HG03108 (cell line): ENCODE measurements around the gene TP73.

ENCODE experiments used
- ATAC-seq: cut with Tn5 transposase; IDR thresholded peaks from one replicate; pipeline ENCODE4 v1.9.1; 2021; ENCODE audit warnings: moderate library complexity; ENCODE audit not compliant: unreplicated experiment

Gene TP73

GRCh38 chr1:3703786-3704371, 51.6 kb downstream of the TP73 start:
- ATAC-seq = no peak

GRCh38 chr1:3705341-3705950, 53.1 kb downstream of the TP73 start:
- ATAC-seq = no peak

- no peak for ATAC-seq
Observed at GRCh38 chr1:3706651-3707297, 54.5 kb downstream of the TP73 start.

- ATAC-seq = no peak
Observed at GRCh38 chr1:3707298-3707938, 55.1 kb downstream of the TP73 start.

- no peak for ATAC-seq
Observed at GRCh38 chr1:3707939-3708328, 55.6 kb downstream of the TP73 start.

- ATAC-seq = no peak
Observed at GRCh38 chr1:3708791-3709190, 56.5 kb downstream of the TP73 start.

GRCh38 chr1:3710251-3710650, 57.9 kb downstream of the TP73 start:
- no peak for ATAC-seq

- ATAC-seq = no peak
Observed at GRCh38 chr1:3711381-3711779, 59.1 kb downstream of the TP73 start.

- no peak for ATAC-seq
Observed at GRCh38 chr1:3711780-3712451, 59.6 kb downstream of the TP73 start.

- ATAC-seq = no peak
Observed at GRCh38 chr1:3712573-3713535, 60.5 kb downstream of the TP73 start.

- ATAC-seq = no peak
Observed at GRCh38 chr1:3713840-3714239, 61.5 kb downstream of the TP73 start.

- no peak for ATAC-seq
Observed at GRCh38 chr1:3714284-3714741, 62.0 kb downstream of the TP73 start.

GRCh38 chr1:3714814-3715213, 62.5 kb downstream of the TP73 start:
- ATAC-seq = no peak

- no peak for ATAC-seq
Observed at GRCh38 chr1:3716351-3716750, 64.0 kb downstream of the TP73 start.

GRCh38 chr1:3717041-3717714, 64.9 kb downstream of the TP73 start:
- ATAC-seq = no peak

- no peak for ATAC-seq
Observed at GRCh38 chr1:3717715-3718601, 65.6 kb downstream of the TP73 start.

- no peak for ATAC-seq
Observed at GRCh38 chr1:3718764-3719163, 66.4 kb downstream of the TP73 start.

- ATAC-seq = no peak
Observed at GRCh38 chr1:3721955-3722465, 69.7 kb downstream of the TP73 start.

- no peak for ATAC-seq
Observed at GRCh38 chr1:3722846-3723245, 70.5 kb downstream of the TP73 start.
